ENCODE results near the gene RASGRF2.

DNA sequence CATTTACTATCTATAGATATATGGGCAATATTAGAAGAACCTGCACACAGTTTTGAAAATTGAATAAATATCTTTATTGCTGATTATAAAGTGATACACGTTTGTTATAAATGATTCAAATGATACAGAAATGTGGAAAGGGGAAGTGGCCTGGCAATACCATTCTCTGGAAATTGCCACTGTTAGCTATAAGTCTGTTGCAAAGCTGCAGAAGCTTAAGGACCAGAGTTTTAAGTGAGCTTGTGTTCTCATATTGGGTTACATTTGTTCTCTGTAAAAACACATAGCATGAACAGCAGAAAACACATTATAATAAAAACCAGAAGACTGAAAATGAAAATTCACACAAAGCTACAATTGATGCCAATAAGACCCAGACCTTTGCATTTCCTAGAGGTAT lies 59.6 kb downstream of the RASGRF2 start:
- no peak for TF ChIP-seq EZH2 (IDR thresholded peaks at IDR 0.05; ENCODE audit: insufficient read depth, poor library complexity, severe bottlenecking)
- no peak for TF ChIP-seq EZH2phosphoT487 (IDR thresholded peaks at IDR 0.05; ENCODE audit: insufficient read depth, low read depth)

All from GM23248 (cell line).